Measurements from ENCODE around the gene SLC22A1.
"Not testable (repeated sequence)": the region's sequence is repeated elsewhere in the genome, so short reads cannot be mapped to it uniquely, and the experiment has no call there.

The SLC22A1 gene

DNA sequence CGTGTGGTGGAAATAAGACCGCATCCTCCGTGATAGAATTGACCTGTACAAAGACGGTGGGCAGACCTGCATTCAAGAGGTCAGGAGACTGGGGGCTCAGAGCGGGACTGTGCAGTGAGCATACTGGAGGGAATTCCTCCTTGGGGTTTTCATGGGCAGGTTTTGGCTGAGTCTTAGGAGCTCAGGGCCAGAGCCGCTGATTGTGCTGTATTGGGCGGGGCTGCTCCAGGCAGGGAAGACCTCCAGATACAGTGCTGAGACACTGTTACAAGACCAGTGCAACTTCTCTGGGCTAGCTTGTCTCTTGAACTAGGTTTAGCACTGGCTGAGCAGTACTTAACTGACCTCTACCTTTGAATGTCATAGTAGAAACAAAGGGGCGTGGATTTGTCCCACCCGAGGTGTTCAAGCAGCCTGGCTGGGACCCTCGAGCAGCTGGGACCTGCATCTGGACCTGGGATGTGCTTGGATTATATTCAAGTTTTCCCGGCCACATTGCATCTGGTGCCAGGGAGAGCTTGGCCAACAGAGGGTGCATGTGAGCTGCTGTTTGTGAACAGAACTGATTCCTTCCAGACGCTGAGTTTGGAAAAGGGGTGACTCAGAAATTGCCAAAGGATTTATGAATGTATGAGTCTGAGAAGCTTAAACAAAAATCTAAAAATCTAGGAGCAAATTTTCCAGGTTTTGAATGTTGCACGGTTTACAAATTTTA is 33.4 kb upstream of the SLC22A1 start:
- no peaks in the 10 kb centered on the region for H3K27me3 Mint-ChIP-seq
- ATAC-seq (replicated peaks), result no peak
- no peaks in the 10 kb centered on the region for H3K9me3 Mint-ChIP-seq
- H3K27ac Mint-ChIP-seq, result peak overlapping the region; percentile 14
- H3K4me3 Mint-ChIP-seq, result no peak overlapping the region
- H3K4me1 Mint-ChIP-seq, result peaks cover 3 to 15% of the 10 kb centered on the region in 2 donors
- peaks cover 60 to 71% of the 10 kb centered on the region in 2 donors for H3K36me3 Mint-ChIP-seq
- DNase-seq, result no peak

DNA sequence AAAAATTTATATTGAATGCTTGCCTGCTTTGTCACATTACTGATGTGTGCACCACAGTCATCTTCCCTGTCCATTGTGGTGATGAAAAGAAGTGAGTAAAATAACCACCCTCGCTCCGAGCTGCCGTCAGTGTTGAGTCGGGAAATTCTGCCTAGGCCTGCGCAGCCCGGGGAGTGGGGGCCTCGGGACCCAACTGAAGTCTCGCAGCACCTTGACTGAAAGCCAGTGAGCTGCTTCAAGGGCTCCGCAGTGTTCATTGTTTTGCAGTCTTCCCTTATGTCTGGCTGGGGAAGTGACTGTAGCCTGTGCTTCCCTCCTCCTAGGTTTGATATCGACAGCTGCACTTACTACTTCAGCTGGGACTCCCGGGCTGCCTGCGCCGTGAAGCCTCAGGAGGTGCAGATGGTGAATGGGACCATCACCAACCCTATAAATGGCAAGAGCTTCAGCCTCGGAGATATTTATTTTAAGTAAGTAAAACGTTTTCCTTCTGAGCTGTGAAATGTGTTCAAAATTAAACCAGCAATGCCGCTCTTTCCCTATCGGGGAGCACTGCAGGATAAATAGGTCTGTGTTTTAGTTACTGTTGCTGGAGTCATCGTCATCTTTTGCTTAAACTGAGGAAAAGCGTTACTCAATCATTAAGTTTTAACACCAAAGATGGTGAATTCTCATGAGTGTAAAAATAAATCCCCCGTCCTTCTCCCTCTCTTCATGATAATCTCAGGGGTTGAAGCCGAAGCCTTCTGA is 32.7 kb upstream of the SLC22A1 start:
- ATAC-seq (replicated peaks), result no peak
- H3K36me3 Mint-ChIP-seq, result peaks cover 63 to 71% of the 10 kb centered on the region in 2 donors
- H3K27ac Mint-ChIP-seq, result peak overlapping the region; percentile 47
- H3K4me3 Mint-ChIP-seq, result no peak overlapping the region
- no peaks in the 10 kb centered on the region for H3K27me3 Mint-ChIP-seq
- no peak for DNase-seq
- H3K4me1 Mint-ChIP-seq, result peaks cover 3 to 13% of the 10 kb centered on the region in 2 donors
- H3K9me3 Mint-ChIP-seq, result no peaks in the 10 kb centered on the region

- ATAC-seq (replicated peaks) (no peak), DNase-seq (no peak)
- Mint-ChIP-seq H3K9me3 (no peaks in the 10 kb centered on the region), H3K27me3 (no peaks in the 10 kb centered on the region), H3K36me3 (peaks cover 63 to 71% of the 10 kb centered on the region in 2 donors), H3K4me3 (no peak overlapping the region), H3K27ac (peak overlapping the region; percentile 47), H3K4me1 (peaks cover 0 to 8% of the 10 kb centered on the region in 2 donors)
These were observed 32.1 kb upstream of the SLC22A1 start for GRCh38 chr6:160089534-160089897.

DNA sequence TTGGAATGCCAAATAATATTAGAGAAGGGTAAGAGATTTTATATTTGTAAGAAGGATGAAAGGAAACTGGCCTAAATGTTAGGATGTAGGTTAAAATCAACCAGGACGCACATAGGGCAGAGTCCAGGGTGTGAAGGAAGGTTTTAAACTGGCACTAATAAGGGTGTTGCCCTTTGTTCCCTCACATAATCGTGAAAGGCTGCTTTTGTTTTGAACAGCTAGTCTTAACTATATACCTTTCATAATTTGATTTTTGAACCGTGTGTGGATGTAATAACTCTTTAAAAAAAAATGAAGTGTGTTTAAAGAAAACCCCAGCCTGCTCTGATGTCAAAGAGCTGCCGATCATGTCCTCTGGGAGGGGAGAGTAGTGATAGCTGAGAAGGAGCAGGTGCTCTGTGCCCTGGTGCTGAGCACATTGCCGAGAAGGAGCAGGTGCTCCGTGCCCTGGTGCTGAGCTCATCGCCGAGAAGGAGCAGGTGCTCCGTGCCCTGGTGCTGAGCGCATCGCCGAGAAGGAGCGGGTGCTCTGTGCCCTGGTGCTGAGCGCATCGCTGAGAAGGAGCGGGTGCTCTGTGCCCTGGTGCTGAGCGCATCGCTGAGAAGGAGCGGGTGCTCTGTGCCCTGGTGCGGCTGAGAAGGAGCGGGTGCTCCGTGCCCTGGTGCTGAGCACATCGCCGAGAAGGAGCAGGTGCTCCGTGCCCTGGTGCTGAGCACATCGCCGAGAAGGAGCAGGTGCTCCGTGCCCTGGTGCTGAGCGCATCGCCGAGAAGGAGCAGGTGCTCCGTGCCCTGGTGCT is 31.0 kb upstream of the SLC22A1 start:
- H3K27ac Mint-ChIP-seq; H3K4me3 Mint-ChIP-seq; DNase-seq; H3K4me1 Mint-ChIP-seq; ATAC-seq (replicated peaks); H3K27me3 Mint-ChIP-seq; H3K9me3 Mint-ChIP-seq: not testable (repeated sequence)
- peaks cover 57 to 67% of the 10 kb centered on the region in 2 donors for H3K36me3 Mint-ChIP-seq

DNA sequence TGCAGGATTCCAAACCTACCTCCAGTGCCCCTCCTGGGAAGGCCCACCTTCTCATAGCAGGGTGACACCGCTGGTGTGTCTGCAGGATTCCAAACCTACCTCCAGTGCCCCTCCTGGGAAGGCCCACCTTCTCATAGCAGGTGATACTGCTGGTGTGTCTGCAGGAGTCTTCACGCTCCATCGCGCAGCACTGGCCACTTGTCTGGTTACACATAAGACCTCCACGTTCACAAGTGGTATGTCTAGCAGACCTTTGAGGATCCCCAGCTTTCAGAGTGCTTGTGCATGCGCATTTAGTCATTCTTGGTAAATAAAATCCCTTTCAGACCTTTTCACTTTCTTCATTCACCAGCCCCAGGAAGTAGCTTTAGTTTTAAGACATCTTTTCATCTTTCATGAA is 29.4 kb upstream of the SLC22A1 start:
- H3K27me3 Mint-ChIP-seq; H3K4me3 Mint-ChIP-seq; DNase-seq; H3K4me1 Mint-ChIP-seq; H3K9me3 Mint-ChIP-seq; ATAC-seq (replicated peaks): not testable (repeated sequence)
- peak overlapping the region; percentile 80 for H3K27ac Mint-ChIP-seq
- peaks cover 62 to 70% of the 10 kb centered on the region in 2 donors for H3K36me3 Mint-ChIP-seq

DNA sequence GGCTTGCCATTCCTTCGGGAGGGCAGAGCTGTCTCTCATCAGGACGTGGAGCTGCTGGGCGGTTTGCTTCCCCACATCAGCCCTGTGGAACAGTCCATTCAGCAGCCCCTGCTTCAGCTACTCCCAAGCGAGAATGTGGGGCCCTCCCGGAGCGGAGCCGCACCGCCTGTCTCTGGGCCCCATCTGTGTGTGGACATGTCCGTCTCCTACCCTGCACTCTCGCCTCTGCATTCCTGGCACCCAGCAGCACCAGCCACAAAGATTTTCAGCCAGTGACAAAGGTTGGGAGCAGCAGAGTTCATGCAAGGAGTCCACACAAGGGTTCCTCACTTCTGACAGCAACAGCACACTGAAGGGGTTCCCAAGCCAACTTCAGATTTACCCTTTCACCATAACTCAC is 29.0 kb upstream of the SLC22A1 start:
- peaks cover 66 to 74% of the 10 kb centered on the region in 2 donors for H3K36me3 Mint-ChIP-seq
- ATAC-seq (replicated peaks), result no peak
- DNase-seq, result no peak
- H3K27ac Mint-ChIP-seq, result peak overlapping the region; percentile 80
- no peak overlapping the region for H3K4me3 Mint-ChIP-seq
- H3K4me1 Mint-ChIP-seq, result no peaks in the 10 kb centered on the region
- H3K9me3 Mint-ChIP-seq, result no peaks in the 10 kb centered on the region
- no peaks in the 10 kb centered on the region for H3K27me3 Mint-ChIP-seq

- no peak overlapping the region for H3K4me3 Mint-ChIP-seq
- no peaks in the 10 kb centered on the region for H3K27me3 Mint-ChIP-seq
- H3K36me3 Mint-ChIP-seq, result peaks cover 69 to 75% of the 10 kb centered on the region in 2 donors
- H3K4me1 Mint-ChIP-seq, result no peaks in the 10 kb centered on the region
- no peaks in the 10 kb centered on the region for H3K9me3 Mint-ChIP-seq
- DNase-seq, result no peak
- no peak for ATAC-seq (replicated peaks)
- no peak overlapping the region for H3K27ac Mint-ChIP-seq
These were observed 28.6 kb upstream of the SLC22A1 start for GRCh38 chr6:160093061-160093460.

DNA sequence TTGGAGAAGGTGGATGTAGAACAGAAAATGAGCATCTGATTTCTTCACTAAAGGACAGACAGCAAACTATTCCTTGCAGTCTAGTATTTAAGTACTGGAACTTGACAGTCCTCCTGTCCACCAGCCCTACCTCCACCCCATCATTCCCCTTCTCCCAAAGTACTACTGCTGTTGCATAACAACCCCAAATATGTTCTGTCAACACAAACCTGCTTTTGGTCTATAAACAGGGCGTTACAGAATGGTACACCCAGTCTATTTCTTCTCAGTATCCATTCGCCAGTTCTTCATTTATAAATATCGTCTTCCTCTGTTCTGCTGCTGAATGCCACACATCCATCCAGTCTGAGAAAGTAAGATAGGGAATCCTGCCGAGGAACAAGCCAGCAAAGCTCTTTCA is 27.7 kb upstream of the SLC22A1 start:
- Mint-ChIP-seq H3K36me3 (peaks cover 69 to 76% of the 10 kb centered on the region in 2 donors), H3K27ac (no peak overlapping the region), H3K9me3 (no peaks in the 10 kb centered on the region), H3K4me1 (no peaks in the 10 kb centered on the region), H3K4me3 (no peak overlapping the region), H3K27me3 (no peaks in the 10 kb centered on the region)
- DNase-seq (no peak), ATAC-seq (replicated peaks) (no peak)

DNA sequence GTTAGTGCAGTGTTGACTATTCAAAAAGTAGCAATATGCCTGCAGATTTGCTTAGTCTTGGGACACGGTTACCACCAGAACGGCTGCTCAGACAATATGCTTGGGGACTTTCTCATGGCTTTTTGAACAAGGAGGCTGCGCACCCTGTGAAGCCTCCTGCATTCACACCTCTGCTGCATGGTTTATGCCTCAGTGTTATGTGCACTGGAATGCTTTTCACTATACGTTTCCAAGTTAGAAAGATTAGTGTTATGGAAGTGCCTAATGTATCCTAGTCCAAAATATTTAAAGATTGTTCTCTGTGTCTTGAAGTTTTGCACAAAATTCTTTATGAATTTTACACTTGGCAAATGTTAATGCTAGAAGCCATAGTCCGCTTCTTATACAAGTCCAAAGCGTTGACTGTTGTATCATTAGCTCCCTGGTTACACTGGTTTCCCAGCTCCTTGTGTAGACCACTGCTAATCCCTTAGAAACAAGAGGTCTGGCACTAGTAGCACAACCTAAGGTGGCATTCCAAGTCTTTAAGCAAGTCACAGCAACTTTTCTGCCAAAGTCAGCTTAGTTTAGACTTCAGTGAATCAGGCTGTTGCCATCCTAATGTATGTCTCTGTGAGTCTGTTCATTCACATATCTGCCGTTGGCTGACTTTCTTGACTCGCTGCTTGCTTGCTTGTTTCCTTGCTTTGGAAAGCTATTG is 26.3 kb upstream of the SLC22A1 start:
- Mint-ChIP-seq H3K27me3 (no peaks in the 10 kb centered on the region), H3K9me3 (no peaks in the 10 kb centered on the region), H3K36me3 (peaks cover 59 to 75% of the 10 kb centered on the region in 2 donors), H3K4me3 (no peak overlapping the region), H3K27ac (no peak overlapping the region), H3K4me1 (no peaks in the 10 kb centered on the region)
- ATAC-seq (replicated peaks), result no peak
- no peak for DNase-seq

- DNase-seq (no peak), ATAC-seq (replicated peaks) (no peak)
- H3K36me3 Mint-ChIP-seq, result peaks cover 63 to 81% of the 10 kb centered on the region in 2 donors
- no peak overlapping the region for H3K27ac Mint-ChIP-seq
- no peak overlapping the region for H3K4me3 Mint-ChIP-seq
- no peaks in the 10 kb centered on the region for H3K27me3 Mint-ChIP-seq
- no peaks in the 10 kb centered on the region for H3K9me3 Mint-ChIP-seq
- no peaks in the 10 kb centered on the region for H3K4me1 Mint-ChIP-seq
These were observed 20.1 kb upstream of the SLC22A1 start for GRCh38 chr6:160101277-160102205.

DNA sequence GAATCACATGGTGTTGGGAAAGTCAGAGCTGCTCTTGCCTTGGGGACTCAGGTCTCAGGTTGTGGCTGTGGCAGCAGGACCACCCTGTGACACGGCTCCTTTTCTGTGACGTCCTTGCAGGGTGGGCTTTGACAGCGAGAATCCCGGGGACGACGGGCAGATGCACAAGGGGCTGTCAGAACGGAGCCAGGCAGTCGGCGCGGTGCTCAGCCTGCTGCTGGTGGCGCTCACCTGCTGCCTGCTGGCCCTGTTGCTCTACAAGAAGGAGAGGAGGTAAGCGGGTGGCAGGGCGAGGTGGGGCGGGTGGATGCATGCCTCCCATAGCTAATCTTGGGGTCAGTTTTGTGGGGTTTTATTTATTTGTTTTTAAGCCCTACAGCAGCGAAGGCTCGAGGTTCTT is 19.2 kb upstream of the SLC22A1 start:
- Mint-ChIP-seq H3K27me3 (no peaks in the 10 kb centered on the region), H3K36me3 (peaks cover 56 to 79% of the 10 kb centered on the region in 2 donors), H3K4me1 (no peaks in the 10 kb centered on the region), H3K9me3 (no peaks in the 10 kb centered on the region), H3K27ac (no peak overlapping the region), H3K4me3 (no peak overlapping the region)
- DNase-seq, result no peak
- ATAC-seq (replicated peaks), result no peak

DNA sequence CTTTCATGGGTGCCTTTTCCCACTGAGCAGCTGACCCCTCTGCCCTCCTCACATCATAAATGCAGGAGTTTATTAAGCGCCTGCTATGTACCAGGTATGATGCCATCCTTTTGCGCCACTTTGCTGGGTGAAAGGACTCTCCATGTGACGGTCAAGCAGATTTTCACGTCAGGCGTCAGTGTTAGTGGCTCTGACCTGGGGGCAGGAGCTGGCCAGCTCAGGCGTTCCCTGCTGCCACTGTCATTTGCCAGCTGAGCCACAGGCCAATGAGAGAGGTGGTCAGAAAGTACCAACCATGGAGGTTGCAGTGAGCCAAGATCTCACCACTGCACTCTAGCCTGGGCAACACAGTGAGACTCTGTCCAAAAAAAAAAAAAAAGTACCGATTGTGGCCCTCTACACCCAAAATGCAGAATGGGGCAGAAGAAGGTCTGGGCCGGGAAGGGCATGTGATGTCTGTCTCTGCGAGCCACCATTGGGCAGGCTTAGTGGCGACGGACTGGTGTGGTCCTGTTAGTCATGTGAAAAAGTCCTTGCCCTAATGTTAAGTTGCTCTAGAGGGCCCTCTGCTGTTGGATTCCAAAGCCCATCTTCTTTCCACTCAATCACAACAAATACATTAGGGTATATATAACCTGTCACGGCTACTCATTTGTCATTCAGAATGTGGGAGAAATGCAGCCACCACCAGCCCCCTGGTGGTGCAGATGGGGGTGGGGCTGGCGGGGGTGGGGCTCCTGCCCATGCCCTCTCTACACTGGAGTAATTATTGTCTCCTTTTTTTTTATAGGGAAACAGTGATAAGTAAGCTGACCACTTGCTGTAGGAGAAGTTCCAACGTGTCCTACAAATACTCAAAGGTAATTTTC is 18.4 kb upstream of the SLC22A1 start:
- no peaks in the 10 kb centered on the region for H3K9me3 Mint-ChIP-seq
- peak; percentile 49 to 60 for ATAC-seq (replicated peaks)
- no peak overlapping the region for H3K4me3 Mint-ChIP-seq
- H3K36me3 Mint-ChIP-seq, result peaks cover 52 to 80% of the 10 kb centered on the region in 2 donors
- H3K4me1 Mint-ChIP-seq, result no peaks in the 10 kb centered on the region
- DNase-seq, result no peak
- H3K27ac Mint-ChIP-seq, result no peak overlapping the region
- H3K27me3 Mint-ChIP-seq, result no peaks in the 10 kb centered on the region

- H3K4me1 Mint-ChIP-seq, result no peaks in the 10 kb centered on the region
These were observed 17.9 kb upstream of the SLC22A1 start for GRCh38 chr6:160103825-160104100.

More at GRCh38 chr6:160103825-160104100, 17.9 kb upstream of the SLC22A1 start:
- Mint-ChIP-seq H3K4me3 (no peak overlapping the region), H3K36me3 (peaks cover 52 to 82% of the 10 kb centered on the region in 2 donors), H3K9me3 (no peaks in the 10 kb centered on the region), H3K27ac (no peak overlapping the region), H3K27me3 (no peaks in the 10 kb centered on the region)
- ATAC-seq (replicated peaks), result no peak
- no peak for DNase-seq

All from stimulated activated naive B cell treated with anti-CD40 and anti-IgM and Interleukin-4, amounts not matched to agents 10 μg/mL and 1 μg/mL and 100 μg/mL, for 72 hours (primary cell).